ENCODE measurements around the gene RHCE.
"Not testable (repeated sequence)": the region's sequence is repeated elsewhere in the genome, so short reads cannot be mapped to it uniquely, and the experiment has no call there.

Gene RHCE

GRCh38 chr1:25324407-25324806 lies 96.2 kb downstream of the RHCE start:
- not testable (repeated sequence) for DNase-seq (ENCODE audit: insufficient read length, low spot score); FAIRE-seq

- FAIRE-seq: not testable (repeated sequence)
These were observed 98.5 kb downstream of the RHCE start for GRCh38 chr1:25322127-25322526.

GRCh38 chr1:25320314-25320938 lies 100.2 kb downstream of the RHCE start:
- not testable (repeated sequence) for DNase-seq (ENCODE audit: insufficient read length, low spot score); FAIRE-seq

More at GRCh38 chr1:25322127-25322526, 98.5 kb downstream of the RHCE start:
- DNase-seq (ENCODE audit: insufficient read length, low spot score): not testable (repeated sequence)

- not testable (repeated sequence) for FAIRE-seq
These were observed 107.7 kb downstream of the RHCE start for GRCh38 chr1:25312806-25313470.

More at GRCh38 chr1:25312806-25313470, 107.7 kb downstream of the RHCE start:
- DNase-seq (ENCODE audit: insufficient read length, low spot score): not testable (repeated sequence)

Measured in D721Med (cell line).